WTC11 (cell line): ENCODE measurements around the gene PRPSAP2. TPM values are rescaled to one million over a fixed set of nuclear protein-coding genes. Genes with fewer than 3 reads are reported as not detected.

Source experiments
- ATAC-seq: fragments of 200-7000 bp; cut with Tn5 transposase; 2 replicates; pipeline ENCODE4 v1.10.0; 2021; ENCODE audit warnings: mild to moderate bottlenecking, moderate library complexity
- CTCF ChIA-PET: fragments of 300-600 bp; sonication (Branson Sonifier 250); formaldehyde crosslinking; loops from one replicate; lab custom pipeline; 2021; ENCODE audit warnings: antibody characterized with exemption; lab: Charles Lee
- POLR2A ChIA-PET: fragments of 350-600 bp; sonication (Branson Sonifier 250); formaldehyde crosslinking; loops from one replicate; lab custom pipeline; 2021; ENCODE audit warnings: antibody characterized with exemption; lab: Charles Lee
- DNase-seq: peaks from one replicate; pipeline ENCODE4 v3.0.0; 2021; ENCODE audit warnings: low spot score
- H3K27ac Mint-ChIP-seq: 2 replicates; pipeline ENCODE4 v1.8.0; 2021; ENCODE audit warnings: mixed read lengths
- H3K27me3 Mint-ChIP-seq: 2 replicates; pipeline ENCODE4 v1.8.0; 2021; ENCODE audit warnings: low read depth, mild to moderate bottlenecking, moderate library complexity, mixed read lengths
- H3K36me3 Mint-ChIP-seq: 2 replicates; pipeline ENCODE4 v1.8.0; 2021; ENCODE audit warnings: mixed read lengths
- H3K4me1 Mint-ChIP-seq: 2 replicates; pipeline ENCODE4 v1.8.0; 2022; ENCODE audit warnings: mixed read lengths
- H3K4me3 Mint-ChIP-seq: 2 replicates; pipeline ENCODE4 v1.8.0; 2021; ENCODE audit warnings: mild to moderate bottlenecking, moderate library complexity, mixed read lengths
- H3K9me3 Mint-ChIP-seq: 2 replicates; pipeline ENCODE4 v1.8.0; 2021; ENCODE audit warnings: mixed read lengths
- ATF3 ChIP-seq: sonication (generic); formaldehyde crosslinking; conservative IDR thresholded peaks from 2 replicates; pipeline ENCODE4 v1.8.1; 2022; ENCODE audit warnings: mild to moderate bottlenecking, missing genetic modification reagents
- CREB1 ChIP-seq: sonication (generic); formaldehyde crosslinking; IDR thresholded peaks from 2 replicates; pipeline ENCODE4 v1.8.0; 2023; ENCODE audit warnings: mild to moderate bottlenecking, missing genetic modification reagents
- ESRRA ChIP-seq: sonication (generic); formaldehyde crosslinking; IDR thresholded peaks from 2 replicates; pipeline ENCODE4 v1.8.1; 2022; ENCODE audit warnings: mild to moderate bottlenecking, missing genetic modification reagents, borderline replicate concordance
- FOXP4 ChIP-seq: sonication (generic); formaldehyde crosslinking; IDR thresholded peaks from 2 replicates; pipeline ENCODE4 v1.8.0; 2022; ENCODE audit warnings: mild to moderate bottlenecking, missing genetic modification reagents
- IRF2 ChIP-seq: sonication (generic); formaldehyde crosslinking; IDR thresholded peaks from 2 replicates; pipeline ENCODE4 v1.8.0; 2022; ENCODE audit warnings: low read depth, missing genetic modification reagents, borderline replicate concordance
- JUN ChIP-seq: sonication (generic); formaldehyde crosslinking; IDR thresholded peaks from 2 replicates; pipeline ENCODE4 v1.8.0; 2023; ENCODE audit warnings: mild to moderate bottlenecking, missing genetic modification reagents
- NFE2L1 ChIP-seq: sonication (generic); formaldehyde crosslinking; IDR thresholded peaks from 2 replicates; pipeline ENCODE4 v1.8.1; 2023; ENCODE audit warnings: missing genetic modification reagents
- RORB ChIP-seq: fragments of 250-450 bp; sonication (Bioruptor Pico); IDR thresholded peaks from 2 replicates; pipeline ENCODE4 v1.9.0; 2021; ENCODE audit warnings: mild to moderate bottlenecking
- USF2 ChIP-seq: sonication (generic); formaldehyde crosslinking; IDR thresholded peaks from 2 replicates; pipeline ENCODE4 v1.8.1; 2023; ENCODE audit warnings: mild to moderate bottlenecking, missing genetic modification reagents, moderate library complexity
- ZBTB43 ChIP-seq: sonication (generic); formaldehyde crosslinking; IDR thresholded peaks from 2 replicates; pipeline ENCODE4 v1.8.1; 2023; ENCODE audit warnings: mild to moderate bottlenecking, missing genetic modification reagents
- ZNF232 ChIP-seq: sonication (generic); formaldehyde crosslinking; IDR thresholded peaks from 2 replicates; pipeline ENCODE4 v1.8.0; 2022; ENCODE audit warnings: mild to moderate bottlenecking, missing genetic modification reagents
- ZNF396 ChIP-seq: fragments of 250-450 bp; sonication (Bioruptor Pico); IDR thresholded peaks from 2 replicates; pipeline ENCODE4 v1.8.0; 2021; ENCODE audit warnings: mild to moderate bottlenecking, moderate library complexity, borderline replicate concordance
- ZNF425 ChIP-seq: fragments of 250-450 bp; sonication (Bioruptor Pico); conservative IDR thresholded peaks from 2 replicates; pipeline ENCODE4 v1.9.0; 2021; ENCODE audit warnings: mild to moderate bottlenecking
- total RNA-seq: library from RNA; stranded (reverse); gene quantifications from 3 replicates; pipeline ENCODE4 v1.2.3, GENCODE V29; 2021

PRPSAP2 gene
- total RNA-seq, 1 experiment from 2014 or later = 50.9 TPM

GRCh38 chr17:18958611-18959010 lies 100.7 kb downstream of the PRPSAP2 start:
- H3K4me3 Mint-ChIP-seq = no peak overlapping the region
- DNase-seq = no peak
- TF ChIP-seq CREB1 (CRISPR knock-in tag) (no peak), FOXP4 (no peak), ESRRA (no peak), IRF2 (no peak), ZNF396 (no peak)
- TF ChIP-seq, all 79 proteins: peak for 0
- no peaks in the 10 kb centered on the region for H3K36me3 Mint-ChIP-seq
- H3K27ac Mint-ChIP-seq = no peak overlapping the region
- ChIA-PET CTCF (interaction anchor here (1.3 kb wide), 1 partner anchor 30 kb away, joined by 3 read pairs; no protein-coding TSS in a partner anchor), POLR2A (no interaction called here)
- no peaks in the 10 kb centered on the region for H3K27me3 Mint-ChIP-seq
- peaks cover 8% of the 10 kb centered on the region for H3K4me1 Mint-ChIP-seq
- no peak for ATAC-seq
- H3K9me3 Mint-ChIP-seq = no peaks in the 10 kb centered on the region

- ChIA-PET POLR2A (no interaction called here), CTCF (interaction anchor here (1.1 to 1.3 kb wide), 2 partner anchors 9 to 31 kb away, joined by 3 read pairs; no protein-coding TSS in a partner anchor)
- DNase-seq (no peak), ATAC-seq (no peak)
- Mint-ChIP-seq H3K9me3 (no peaks in the 10 kb centered on the region), H3K27ac (no peak overlapping the region), H3K4me3 (no peak overlapping the region), H3K36me3 (no peaks in the 10 kb centered on the region), H3K4me1 (peaks cover 8% of the 10 kb centered on the region), H3K27me3 (no peaks in the 10 kb centered on the region)
- no peak for TF ChIP-seq JUN (CRISPR knock-in tag)
Observed at GRCh38 chr17:18959071-18959844, 101.3 kb downstream of the PRPSAP2 start.

- ChIA-PET POLR2A (no interaction called here), CTCF (interaction anchor here (1.1 to 1.5 kb wide), 2 partner anchors 9 to 38 kb away, joined by 3 to 11 read pairs; no protein-coding TSS in a partner anchor)
- no peak overlapping the region for H3K27ac Mint-ChIP-seq
- peaks cover 8% of the 10 kb centered on the region for H3K4me1 Mint-ChIP-seq
- ATAC-seq = no peak
- H3K4me3 Mint-ChIP-seq = no peak overlapping the region
- H3K36me3 Mint-ChIP-seq = no peaks in the 10 kb centered on the region
- TF ChIP-seq RORB (CRISPR knock-in tag) = no peak
- TF ChIP-seq ATF3 (CRISPR knock-in tag) = no peak
- no peak for TF ChIP-seq IRF2
- TF ChIP-seq NFE2L1 = no peak
- TF ChIP-seq ZNF425 (CRISPR knock-in tag) = no peak
- TF ChIP-seq, all 79 proteins: peak for 0
- no peaks in the 10 kb centered on the region for H3K27me3 Mint-ChIP-seq
- H3K9me3 Mint-ChIP-seq = no peaks in the 10 kb centered on the region
- no peak for DNase-seq
Observed at GRCh38 chr17:18959845-18960240, 101.9 kb downstream of the PRPSAP2 start.

- CTCF ChIA-PET = interaction anchor here (1.1 to 1.6 kb wide), 8 partner anchors 8 to 98 kb away, joined by 3 to 22 read pairs (median 4); partner anchors contain the start of gene SLC5A10
- no peak for TF ChIP-seq ZBTB43
- 0 out of 2 replicates have a peak, but pooled peaks have one; percentile 36 for TF ChIP-seq ZNF232
- TF ChIP-seq ATF3 (CRISPR knock-in tag) = 0 out of 2 replicates have a peak, but pooled peaks have one; percentile 11
- no peak for TF ChIP-seq USF2 (CRISPR knock-in tag)
- peaks cover 8% of the 10 kb centered on the region for H3K4me1 Mint-ChIP-seq
- H3K27me3 Mint-ChIP-seq = no peaks in the 10 kb centered on the region
- H3K4me3 Mint-ChIP-seq = no peak overlapping the region
- ATAC-seq (no peak), DNase-seq (no peak)
- POLR2A ChIA-PET = no interaction called here
- no peaks in the 10 kb centered on the region for H3K36me3 Mint-ChIP-seq
- H3K27ac Mint-ChIP-seq = no peak overlapping the region
- no peaks in the 10 kb centered on the region for H3K9me3 Mint-ChIP-seq
Observed at GRCh38 chr17:18960241-18960665, 102.3 kb downstream of the PRPSAP2 start.
